HG03139 (cell line): ENCODE results near the gene GART.
A peak's percentile ranks its signal among the peaks of the same experiment; 100 is the strongest.
"Not testable (repeated sequence)": the region's sequence is repeated elsewhere in the genome, so short reads cannot be mapped to it uniquely, and the experiment has no call there.

Source experiments
- ATAC-seq: cut with Tn5 transposase; IDR thresholded peaks from one replicate; pipeline ENCODE4 v1.9.1; 2021; ENCODE audit not compliant: unreplicated experiment

GART gene

DNA sequence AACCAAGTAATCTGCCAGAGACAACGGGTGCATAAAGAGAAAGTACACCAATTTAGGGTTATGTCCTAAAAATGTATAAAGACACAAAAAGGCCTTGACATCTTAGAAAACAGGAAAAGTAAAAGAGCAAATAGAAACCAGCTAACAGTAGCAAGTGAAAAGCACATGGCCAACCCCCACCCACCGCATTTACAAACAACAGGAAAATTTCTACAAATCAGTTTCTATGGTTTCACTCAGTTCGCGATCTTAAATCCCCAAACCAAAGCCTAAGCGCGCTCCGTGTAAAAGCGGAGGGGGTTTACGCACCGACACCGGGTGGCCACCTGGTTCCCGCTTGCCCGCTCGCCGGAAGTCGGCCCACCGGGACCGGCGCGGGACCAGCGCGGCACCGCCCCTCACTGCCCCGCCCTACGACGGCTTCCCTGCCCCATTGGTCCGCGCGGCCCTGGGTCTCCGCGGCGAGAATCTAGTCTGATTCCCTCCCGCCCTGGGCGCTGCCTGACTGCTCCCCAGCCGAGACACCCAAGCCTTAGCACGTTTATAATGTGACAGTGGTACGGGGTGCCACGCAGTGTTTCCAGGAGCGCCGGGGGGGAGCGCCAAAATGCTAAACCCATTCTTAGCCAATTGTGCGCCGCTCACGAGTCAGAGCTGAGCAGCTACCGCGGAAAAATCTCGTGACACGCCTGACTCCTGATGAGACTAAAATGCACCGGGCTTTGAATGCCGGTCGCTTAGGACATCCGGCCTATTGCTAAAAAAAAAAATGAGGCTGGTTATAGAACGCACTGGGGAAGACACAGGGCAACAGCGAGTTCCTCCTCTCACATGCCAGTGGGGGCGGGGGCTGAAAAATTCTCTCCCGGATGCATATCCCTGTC is at the start of gene GART:
Gene GART, minus strand, starts transcription at position 362 of the 884 bp plus-strand sequence. CDS start 2,802 bp downstream, outside the sequence.
- ATAC-seq: peak; percentile 41

- peak; percentile 87 for ATAC-seq
Observed at GRCh38 chr21:33588485-33589335, 46.8 kb upstream of the GART start, which contains the start of gene DONSON. TSS of gene DONSON (minus strand) at chr21:33588684. CDS start at chr21:33588641, 43 bp downstream.

GRCh38 chr21:33587792-33588484 is 46.0 kb upstream of the GART start:
- peak; percentile 31 for ATAC-seq

DNA sequence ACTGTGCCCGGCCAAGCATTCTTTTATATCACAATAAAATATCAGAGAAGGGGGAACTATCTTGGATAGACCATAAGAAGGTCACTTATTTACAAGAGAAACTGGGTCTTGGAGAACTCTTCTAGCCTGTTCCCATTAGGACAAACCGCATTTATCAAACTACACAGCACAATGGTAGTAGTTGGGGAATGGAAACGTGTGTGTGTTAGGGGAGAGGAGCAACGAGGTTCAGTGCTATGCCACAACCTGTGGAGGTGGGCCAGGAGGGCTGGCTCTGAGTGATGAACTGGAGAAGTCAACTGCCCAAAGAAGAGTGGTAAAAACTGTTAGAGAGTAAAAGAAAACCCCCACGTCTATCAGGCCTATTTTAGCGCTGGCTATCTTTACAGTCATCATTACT is 45.0 kb upstream of the GART start:
- no peak for ATAC-seq

DNA sequence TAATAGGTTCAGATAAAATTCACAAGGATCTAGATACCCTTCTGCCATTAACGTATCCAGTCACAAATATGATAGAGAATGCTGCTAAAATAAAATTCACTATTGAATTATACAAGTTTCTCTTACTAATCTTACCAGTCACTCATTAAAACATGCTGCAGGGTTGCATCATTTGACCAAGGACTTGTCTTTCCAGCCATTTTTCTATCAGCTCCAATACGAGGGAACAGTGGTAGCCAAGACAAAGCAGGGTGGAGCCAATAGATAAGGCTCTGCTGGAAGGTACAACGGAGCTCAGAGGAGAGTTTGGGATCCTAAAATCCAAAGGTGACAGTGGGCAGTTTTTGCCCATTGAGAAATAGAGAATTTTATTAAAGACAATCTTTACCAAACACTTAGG is 42.5 kb upstream of the GART start:
- no peak for ATAC-seq

DNA sequence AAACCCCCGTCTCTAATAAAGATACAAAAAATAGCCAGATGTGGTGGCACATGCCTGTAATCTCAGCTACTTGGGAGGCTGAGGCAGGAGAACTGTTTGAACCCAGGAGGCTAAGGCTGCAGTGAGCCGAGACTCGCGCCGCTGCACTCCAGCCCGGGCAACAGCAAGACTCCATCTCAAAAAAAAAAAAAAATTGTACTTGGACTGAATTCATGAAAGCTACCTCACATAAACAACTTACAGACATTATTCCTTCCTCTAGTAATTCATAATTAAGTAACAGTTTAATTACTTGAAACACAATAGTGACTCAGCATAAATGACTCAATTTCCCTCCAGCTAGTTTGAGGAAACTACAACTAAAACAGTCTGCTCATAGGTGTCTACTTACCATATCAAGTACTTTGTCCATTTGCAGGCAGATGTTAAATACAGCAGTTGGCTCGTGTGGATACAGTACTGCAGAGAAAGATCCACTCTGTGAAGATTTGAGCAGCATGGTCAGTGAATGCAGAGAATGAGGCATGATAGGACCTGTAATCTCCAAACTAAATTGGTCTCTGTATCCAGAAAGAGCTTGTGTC is 37.1 kb upstream of the GART start:
- no peak for ATAC-seq

GRCh38 chr21:33578214-33578613 is 36.3 kb upstream of the GART start:
- no peak for ATAC-seq

GRCh38 chr21:33576741-33577141 is 34.8 kb upstream of the GART start:
- not testable (repeated sequence) for ATAC-seq

DNA sequence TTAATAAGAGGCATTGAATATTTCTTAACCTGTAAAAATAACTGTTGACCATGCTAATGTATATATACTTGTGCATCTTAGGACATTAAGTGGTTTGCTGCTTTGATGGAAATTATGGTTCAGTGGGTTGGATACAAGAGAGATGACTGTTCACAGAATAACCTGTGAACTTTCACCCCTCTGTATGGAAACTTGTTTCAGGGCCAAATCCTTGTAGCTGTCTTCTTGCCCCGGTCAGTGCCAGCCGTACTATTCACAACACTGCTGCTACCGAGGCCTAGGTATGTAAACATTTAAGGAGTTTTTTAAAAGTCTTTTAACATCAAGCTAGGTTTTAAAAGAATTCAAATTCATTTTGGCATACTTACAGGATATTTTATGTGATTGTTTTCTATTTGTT is 30.4 kb upstream of the GART start:
- no peak for ATAC-seq

DNA sequence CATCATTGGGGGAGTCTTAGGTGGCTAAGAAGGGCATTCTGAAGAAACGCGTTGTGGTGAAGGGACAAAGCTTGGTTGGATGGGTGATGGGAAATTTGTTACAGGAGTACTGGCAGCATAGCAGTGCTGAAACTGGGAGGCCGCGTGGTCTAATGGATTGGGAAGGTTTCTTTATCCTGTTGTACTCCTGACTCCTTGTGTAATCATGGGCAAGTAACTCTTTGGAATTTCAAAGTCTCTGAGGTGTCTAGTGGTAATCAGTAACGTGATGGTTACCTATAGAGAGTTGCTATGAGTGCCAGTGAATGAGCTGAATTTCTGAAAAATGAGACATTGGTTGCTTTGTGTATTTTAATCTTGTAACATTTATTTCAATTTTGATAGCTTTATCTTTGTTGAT is 28.1 kb upstream of the GART start:
- ATAC-seq: no peak

GRCh38 chr21:33568448-33568847 is 26.5 kb upstream of the GART start:
- ATAC-seq: no peak

DNA sequence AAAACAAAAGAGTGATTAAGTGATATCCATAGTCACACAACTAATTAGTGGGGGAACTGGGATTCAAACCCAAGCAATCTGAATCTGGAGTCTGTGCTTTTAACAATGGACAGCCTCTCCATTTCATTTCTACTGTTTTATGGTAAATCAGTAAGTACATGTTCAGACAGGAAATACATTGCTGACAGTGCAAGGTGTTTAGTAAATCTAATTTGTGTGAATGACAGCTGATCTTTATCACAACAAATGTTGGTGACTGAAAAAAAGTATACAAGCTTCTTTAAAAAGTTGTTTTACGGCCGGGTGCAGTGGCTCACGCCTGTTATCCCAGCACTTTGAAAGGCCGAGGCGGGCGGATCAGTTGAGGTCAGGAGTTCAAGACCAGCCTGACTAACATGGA is 26.0 kb upstream of the GART start:
- ATAC-seq: no peak

- ATAC-seq: no peak
Observed at GRCh38 chr21:33566514-33566913, 24.6 kb upstream of the GART start.

GRCh38 chr21:33562389-33562788 is 20.5 kb upstream of the GART start:
- no peak for ATAC-seq

DNA sequence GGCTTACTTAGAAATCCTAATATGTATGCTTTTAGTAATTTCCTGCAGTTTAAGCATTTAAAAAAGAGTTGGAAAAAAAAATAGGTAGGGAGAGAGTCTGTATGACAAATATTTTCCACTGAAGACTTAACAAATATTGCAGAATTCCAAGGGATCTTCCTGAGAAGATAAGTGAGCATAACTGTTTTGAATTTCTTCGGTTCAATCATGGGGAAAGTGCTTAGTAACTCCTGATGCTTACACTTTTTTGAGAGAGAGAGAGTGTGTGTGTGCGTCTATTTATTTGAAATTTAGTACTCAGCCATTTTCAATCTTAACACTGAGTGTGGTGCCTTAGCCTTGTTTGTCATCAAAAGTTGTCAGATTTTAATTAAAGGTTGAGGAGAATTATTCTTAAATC is 19.5 kb upstream of the GART start:
- ATAC-seq: no peak

GRCh38 chr21:33560965-33561364 is 19.0 kb upstream of the GART start:
- ATAC-seq: no peak

- no peak for ATAC-seq
Observed at GRCh38 chr21:33559813-33560212, 17.9 kb upstream of the GART start.

GRCh38 chr21:33558777-33559421 is 17.0 kb upstream of the GART start:
- no peak for ATAC-seq

- no peak for ATAC-seq
Observed at GRCh38 chr21:33557447-33557846, 15.5 kb upstream of the GART start.

GRCh38 chr21:33554982-33555344 is 13.0 kb upstream of the GART start:
- no peak for ATAC-seq
